GM13976 (cell line): ENCODE data around the gene CTXN2.

ENCODE experiments used
- DNase-seq: peaks from one replicate; pipeline ENCODE4 v3.0.0; 2012; ENCODE audit warnings: low spot score
- CTCF ChIP-seq: IDR thresholded peaks from 2 replicates; pipeline ENCODE4 v1.5.1; 2012; ENCODE audit warnings: borderline replicate concordance, mild to moderate bottlenecking; ENCODE audit not compliant: insufficient read depth; ENCODE audit errors: extremely low read depth, missing control alignments, control extremely low read depth
- in situ Hi-C: fragments of 300-500 bp; cut with MboI; formaldehyde crosslinking; loops from one replicate; pipeline ENCODE4 v1.12.0; 2022; ENCODE audit warnings: low sequenced_read_pairs, mixed read lengths, inconsistent platforms; ENCODE audit not compliant: unreplicated experiment

CTXN2 gene

GRCh38 chr15:48253172-48253571 is 61.7 kb downstream of the CTXN2 start:
- no peak for DNase-seq
- in situ Hi-C loops, result no loop called here

More at GRCh38 chr15:48253172-48253571, 61.7 kb downstream of the CTXN2 start:
- no peak for TF ChIP-seq CTCF
